ENCODE data around the gene PGK1.
"Not testable (repeated sequence)": the region's sequence is repeated elsewhere in the genome, so short reads cannot be mapped to it uniquely, and the experiment has no call there.

The PGK1 gene

GRCh38 chrX:78103623-78104446 lies at the start of gene PGK1:
PGK1 (plus strand) TSS chrX:78104248; CDS start chrX:78104341, 93 bp downstream.
- peak; percentile 23 to 94 (median 87) for DNase-seq

- no peak for DNase-seq
Measured at GRCh38 chrX:78063687-78064086, 40.4 kb upstream of the PGK1 start.

- DNase-seq: no peak
Measured at GRCh38 chrX:78064152-78064551, 39.9 kb upstream of the PGK1 start.

GRCh38 chrX:78064698-78065601 lies 39.1 kb upstream of the PGK1 start:
- DNase-seq: not testable (repeated sequence)

- no peak for DNase-seq
Measured at GRCh38 chrX:78066110-78066509, 37.9 kb upstream of the PGK1 start.

GRCh38 chrX:78071331-78071730 lies 32.7 kb upstream of the PGK1 start:
- DNase-seq: no peak

- not testable (repeated sequence) for DNase-seq
Measured at GRCh38 chrX:78073147-78074077, 30.6 kb upstream of the PGK1 start.

GRCh38 chrX:78074088-78074487 lies 30.0 kb upstream of the PGK1 start:
- DNase-seq: no peak

GRCh38 chrX:78075787-78076389 lies 28.2 kb upstream of the PGK1 start:
- no peak for DNase-seq

- not testable (repeated sequence) for DNase-seq
Measured at GRCh38 chrX:78081413-78081812, 22.6 kb upstream of the PGK1 start.

- no peak for DNase-seq
Measured at GRCh38 chrX:78092296-78092695, 11.8 kb upstream of the PGK1 start.

- DNase-seq: no peak
Measured at GRCh38 chrX:78098108-78098507, 5.9 kb upstream of the PGK1 start.

GRCh38 chrX:78102091-78102490 lies 2.0 kb upstream of the PGK1 start:
- DNase-seq: no peak

- DNase-seq: no peak
Measured at GRCh38 chrX:78103001-78103622, 936 bp upstream of the PGK1 start.

GRCh38 chrX:78104447-78105176 lies 564 bp downstream of the PGK1 start:
- peak in 36 of 51 donors; percentile 0 to 47 (median 5) for DNase-seq

GRCh38 chrX:78105944-78106650 lies 2.0 kb downstream of the PGK1 start:
- DNase-seq: no peak

- no peak for DNase-seq
Measured at GRCh38 chrX:78106651-78106986, 2.6 kb downstream of the PGK1 start.

- no peak for DNase-seq
Measured at GRCh38 chrX:78109458-78109857, 5.4 kb downstream of the PGK1 start.

Measured in hypothalamus (tissue), 51 donors.